ENCODE measurements around the gene CHPT1.
A peak's percentile ranks its signal among the peaks of the same experiment; 100 is the strongest.

Gene CHPT1

DNA sequence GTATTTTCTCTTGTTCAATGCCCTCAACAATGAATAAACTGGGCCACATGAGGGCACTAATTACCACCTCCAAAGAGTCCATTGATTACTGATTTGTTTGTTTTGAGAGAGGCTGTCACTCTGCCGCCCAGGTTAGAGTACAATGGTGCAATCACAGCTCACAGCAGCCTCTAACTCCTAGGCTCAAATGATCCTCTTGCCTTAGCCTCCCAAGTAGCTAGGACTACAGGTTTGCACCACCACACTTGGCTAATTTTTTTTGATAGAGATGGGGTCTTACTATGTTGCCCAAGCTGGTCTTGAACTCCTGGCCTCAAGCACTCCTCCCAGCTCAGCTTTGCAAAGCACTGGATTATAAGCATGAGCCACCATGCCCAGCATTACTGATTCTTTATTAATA is 70.1 kb downstream of the CHPT1 start:
- DNase-seq = no peak

DNA sequence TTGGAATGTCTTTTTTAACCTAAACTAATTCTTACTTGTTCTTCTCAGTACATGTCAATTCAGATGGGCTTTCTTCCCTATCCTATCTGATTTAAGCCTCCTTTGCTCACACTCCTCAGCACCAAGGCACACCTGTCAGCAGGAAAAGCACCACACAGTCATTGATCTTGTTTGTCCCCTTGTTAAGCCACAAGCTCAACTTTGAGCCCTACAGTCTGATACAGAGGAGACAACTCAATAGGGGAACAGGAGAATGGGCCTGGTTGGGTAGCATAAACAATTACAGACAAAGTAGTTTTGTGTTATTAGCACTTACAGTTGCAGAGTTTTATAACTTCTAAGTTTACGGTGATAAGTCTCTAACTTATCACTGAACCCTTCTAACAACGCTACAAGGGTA is 71.3 kb downstream of the CHPT1 start:
- no peak for DNase-seq

DNA sequence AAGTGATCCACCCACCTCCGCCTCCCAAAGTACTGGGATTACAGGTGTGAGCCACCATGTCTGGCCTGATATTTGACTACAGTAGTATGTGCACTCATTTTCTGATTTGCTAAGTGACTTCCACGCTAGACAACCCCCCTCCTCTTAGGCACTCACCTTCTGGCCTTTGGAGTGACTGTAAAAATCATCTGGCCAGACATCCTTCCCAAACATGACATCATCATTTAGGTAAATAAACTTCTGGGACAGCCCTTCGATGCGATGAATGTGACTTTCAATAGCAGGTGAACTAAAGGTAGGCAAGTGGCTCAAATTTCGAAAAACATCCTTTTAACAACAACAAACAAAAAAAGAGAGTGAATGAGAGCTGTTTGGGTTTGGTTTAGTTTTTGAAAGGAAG is 72.4 kb downstream of the CHPT1 start:
- DNase-seq = no peak

DNA sequence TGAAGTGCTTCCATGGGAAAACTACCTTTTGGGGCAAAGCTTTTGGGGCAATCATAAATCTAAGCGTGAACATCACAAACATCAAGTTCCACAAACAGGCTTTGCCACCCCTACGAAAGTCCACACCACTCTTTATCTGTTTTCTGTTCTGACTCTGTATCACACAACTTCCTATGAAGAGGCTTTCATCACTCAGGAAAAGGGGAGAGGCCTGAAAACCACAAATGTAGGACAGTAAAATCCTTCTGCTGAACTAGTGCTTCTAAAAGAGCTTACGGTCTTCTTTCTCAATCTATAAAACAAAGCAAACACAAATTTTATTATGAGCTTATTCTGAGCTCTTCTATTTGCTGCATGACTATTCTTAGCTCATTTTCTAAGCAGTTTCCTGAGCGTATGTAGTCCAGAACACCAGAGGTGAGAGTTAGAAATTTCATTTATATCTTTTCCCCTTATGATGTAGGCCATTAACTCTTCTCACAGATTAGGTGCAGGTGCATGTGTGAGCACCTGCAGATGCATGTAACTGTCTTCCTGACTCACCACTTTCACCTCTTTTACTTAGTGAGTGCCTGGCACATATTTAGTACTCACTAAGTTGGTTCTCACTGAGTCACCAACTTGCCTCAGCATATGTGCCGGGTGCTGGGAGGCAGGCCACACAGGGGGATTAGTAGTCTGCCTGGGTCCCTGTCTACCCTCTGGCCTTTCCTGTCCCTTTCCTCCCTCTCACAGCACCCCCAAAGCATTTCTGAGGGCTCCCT is 74.8 kb downstream of the CHPT1 start:
- no peak for DNase-seq

DNA sequence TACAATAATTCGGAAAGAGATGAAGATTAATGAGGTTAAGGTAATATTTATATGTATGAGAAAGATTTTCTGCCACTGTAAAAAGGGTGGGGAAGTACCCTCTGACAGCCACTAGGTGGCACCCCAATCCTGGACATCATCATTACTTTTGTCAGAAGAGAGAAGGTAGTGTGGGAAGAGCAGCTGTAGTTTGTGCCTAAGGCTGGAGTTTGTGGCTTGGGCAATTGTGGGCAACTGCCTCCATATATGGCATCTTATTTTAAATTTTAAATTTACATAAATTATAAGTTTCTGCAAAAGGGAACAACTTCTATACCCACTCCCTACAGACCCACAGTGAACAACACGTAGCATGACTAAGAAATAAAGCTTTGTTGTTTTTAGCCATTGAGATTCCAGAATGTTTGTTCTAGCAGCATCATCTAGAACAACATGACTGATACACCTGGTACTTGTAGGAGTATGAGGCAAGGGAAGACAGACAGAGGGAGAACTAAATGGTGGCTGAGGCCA is 76.3 kb downstream of the CHPT1 start:
- peak; percentile 65 for DNase-seq

DNA sequence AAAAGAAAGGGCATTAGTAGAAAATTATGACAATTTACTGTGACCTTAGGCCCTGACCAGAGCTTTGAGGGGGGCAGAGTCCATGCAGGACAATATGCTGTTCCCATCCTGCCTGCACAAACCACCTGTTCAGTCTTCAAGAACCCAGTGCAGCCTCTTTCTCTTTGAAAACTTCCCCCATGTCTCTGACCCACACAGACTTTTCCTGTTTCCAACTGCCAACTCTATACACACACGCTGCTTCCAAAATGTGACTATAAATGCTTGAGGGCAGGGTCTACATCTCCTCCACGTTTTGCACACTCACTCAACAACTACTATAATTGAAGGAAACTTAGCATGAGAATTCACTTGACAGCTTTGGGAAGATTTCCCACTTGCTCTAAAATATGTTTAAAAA is 78.4 kb downstream of the CHPT1 start:
- DNase-seq = no peak

DNA sequence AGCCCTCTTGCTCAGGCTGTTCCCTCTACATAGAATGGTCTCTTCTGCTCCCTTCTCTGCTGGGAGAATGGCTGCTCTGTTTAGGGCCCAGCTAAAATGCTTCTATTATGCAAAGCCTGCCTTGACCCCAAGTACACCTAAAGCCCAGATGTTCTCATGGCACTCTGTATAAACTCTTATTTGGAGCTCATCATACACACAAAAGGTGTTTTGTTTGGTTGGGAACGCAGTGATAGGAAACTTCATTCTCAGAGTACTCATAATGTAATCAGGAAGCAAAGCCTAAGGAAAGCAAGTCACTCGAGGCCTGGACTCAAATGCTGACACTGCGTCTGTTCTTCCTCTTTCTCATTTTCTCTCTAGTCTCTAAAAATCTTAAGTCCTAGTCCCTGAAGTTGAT is 80.0 kb downstream of the CHPT1 start:
- no peak for DNase-seq

DNA sequence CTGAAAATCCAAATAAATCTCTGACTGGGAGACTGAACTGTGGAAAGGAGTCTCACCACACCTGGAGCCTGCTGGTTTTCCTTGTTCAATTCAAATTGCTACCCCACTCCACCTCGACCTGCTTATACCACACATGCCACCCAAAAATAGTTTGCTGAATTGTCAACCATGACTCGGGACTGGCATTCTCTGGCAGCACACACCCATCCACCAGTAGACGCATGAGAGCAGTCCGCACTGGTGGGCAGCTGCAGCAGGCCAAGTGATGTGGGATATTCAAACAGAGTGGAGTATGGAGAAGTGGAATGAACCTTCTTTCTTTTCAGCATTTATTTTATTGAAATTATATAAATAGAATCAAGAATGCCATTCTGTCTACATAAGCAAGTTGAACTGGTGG is 80.5 kb downstream of the CHPT1 start:
- DNase-seq = no peak
